ENCODE results near the gene KCNK17.

The KCNK17 gene

DNA sequence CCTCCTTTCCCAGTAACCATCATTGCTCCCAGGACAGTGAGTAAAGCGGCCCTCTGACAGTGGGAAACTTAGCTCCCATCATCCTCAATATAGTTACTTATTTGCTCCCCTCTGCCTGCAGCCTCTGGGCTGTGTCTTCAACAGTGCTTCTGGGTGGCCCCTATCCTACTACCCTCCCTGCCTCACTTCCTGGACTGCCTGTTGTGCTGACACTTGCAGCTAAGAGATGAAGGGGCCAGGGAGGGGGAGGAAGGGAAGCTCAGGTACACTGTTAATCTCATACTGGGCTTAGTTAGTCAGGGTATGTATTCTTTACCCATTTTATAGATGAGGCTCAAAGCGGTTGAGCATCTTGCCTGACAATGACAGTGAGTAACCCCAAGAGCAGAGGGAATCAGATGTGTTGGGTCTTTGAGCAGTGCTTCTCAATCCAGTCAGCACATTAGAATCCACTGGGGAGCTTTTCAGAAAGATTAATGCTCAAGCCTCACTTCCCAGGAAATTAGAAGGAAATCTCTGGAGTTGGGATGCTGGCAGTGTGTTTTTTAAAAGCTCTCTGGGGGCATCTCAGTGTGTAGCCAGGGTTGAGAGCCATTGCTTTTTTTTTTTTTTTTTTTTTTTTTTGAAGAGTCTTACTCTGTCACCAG lies 57.8 kb downstream of the KCNK17 start:
- Histone ChIP-seq H3K4me1 (ENCODE audit: control insufficient read depth in 1 of 2, insufficient read depth in 1 of 2, low read depth in 1 of 2, low read length in 1 of 2) (no peaks in the 10 kb centered on the region), H3K4me3 (ENCODE audit: low read depth in 1 of 2, low read length in 1 of 2) (no peak overlapping the region), H3K27me3 (no peaks in the 10 kb centered on the region), H3K36me3 (no peaks in the 10 kb centered on the region), H3K27ac (no peak overlapping the region), H3K9me3 (no peaks in the 10 kb centered on the region)
- TF ChIP-seq, protein P1, sequence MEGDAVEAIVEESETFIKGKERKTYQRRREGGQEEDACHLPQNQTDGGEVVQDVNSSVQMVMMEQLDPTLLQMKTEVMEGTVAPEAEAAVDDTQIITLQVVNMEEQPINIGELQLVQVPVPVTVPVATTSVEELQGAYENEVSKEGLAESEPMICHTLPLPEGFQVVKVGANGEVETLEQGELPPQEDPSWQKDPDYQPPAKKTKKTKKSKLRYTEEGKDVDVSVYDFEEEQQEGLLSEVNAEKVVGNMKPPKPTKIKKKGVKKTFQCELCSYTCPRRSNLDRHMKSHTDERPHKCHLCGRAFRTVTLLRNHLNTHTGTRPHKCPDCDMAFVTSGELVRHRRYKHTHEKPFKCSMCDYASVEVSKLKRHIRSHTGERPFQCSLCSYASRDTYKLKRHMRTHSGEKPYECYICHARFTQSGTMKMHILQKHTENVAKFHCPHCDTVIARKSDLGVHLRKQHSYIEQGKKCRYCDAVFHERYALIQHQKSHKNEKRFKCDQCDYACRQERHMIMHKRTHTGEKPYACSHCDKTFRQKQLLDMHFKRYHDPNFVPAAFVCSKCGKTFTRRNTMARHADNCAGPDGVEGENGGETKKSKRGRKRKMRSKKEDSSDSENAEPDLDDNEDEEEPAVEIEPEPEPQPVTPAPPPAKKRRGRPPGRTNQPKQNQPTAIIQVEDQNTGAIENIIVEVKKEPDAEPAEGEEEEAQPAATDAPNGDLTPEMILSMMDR (IDR thresholded peaks at IDR 0.05): no peak

DNA sequence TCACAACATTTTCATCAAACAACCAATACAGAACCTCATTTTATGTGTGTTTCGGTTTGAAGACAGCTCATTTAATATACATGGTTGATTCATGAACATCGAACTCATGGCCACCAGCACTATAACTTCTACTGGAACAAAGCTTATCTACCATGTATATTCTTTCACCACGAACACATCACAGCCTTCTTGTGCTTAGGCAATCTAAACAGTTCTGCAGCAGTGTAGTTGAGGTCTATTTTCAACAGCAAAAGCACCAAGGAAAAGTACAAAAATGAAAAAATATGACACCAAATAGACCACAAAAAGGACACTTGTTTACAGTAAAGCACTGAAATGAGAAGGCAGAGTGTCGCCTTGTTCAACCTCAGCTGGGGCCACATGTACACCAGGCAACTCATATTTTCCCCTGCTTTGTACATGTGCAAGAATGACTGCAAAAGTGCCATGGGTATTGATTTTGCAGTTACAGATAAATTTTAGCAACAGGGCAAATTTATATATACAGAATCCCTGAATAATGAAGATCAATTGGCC lies 59.2 kb downstream of the KCNK17 start:
- H3K4me3 ChIP-seq (ENCODE audit: low read depth in 1 of 2, low read length in 1 of 2): no peak overlapping the region
- TF ChIP-seq, protein P1 (IDR thresholded peaks at IDR 0.05): no peak
- no peaks in the 10 kb centered on the region for H3K27me3 ChIP-seq
- H3K4me1 ChIP-seq (ENCODE audit: control insufficient read depth in 1 of 2, insufficient read depth in 1 of 2, low read depth in 1 of 2, low read length in 1 of 2): no peaks in the 10 kb centered on the region
- H3K27ac ChIP-seq: no peak overlapping the region
- no peaks in the 10 kb centered on the region for H3K9me3 ChIP-seq
- no peaks in the 10 kb centered on the region for H3K36me3 ChIP-seq

DNA sequence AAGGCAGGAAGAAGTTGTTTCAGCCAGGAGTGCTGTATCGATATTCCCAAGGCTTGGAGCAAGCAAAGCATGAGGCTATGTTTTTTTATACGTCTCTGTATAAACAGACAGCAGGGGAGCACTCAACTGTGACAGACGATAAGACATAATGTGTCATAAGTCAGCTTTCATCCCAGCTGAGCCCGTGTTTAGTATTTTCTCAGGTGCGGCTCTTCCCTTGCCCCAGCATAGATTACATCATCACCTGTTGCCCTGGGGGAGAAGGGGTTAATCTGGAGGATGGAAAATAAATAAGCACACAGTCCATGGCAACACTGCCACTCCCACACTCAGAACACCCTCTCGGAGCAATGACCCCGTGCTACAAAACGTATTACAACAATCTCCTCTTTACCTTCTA lies 62.8 kb downstream of the KCNK17 start:
- Histone ChIP-seq H3K36me3 (no peaks in the 10 kb centered on the region), H3K4me3 (ENCODE audit: low read depth in 1 of 2, low read length in 1 of 2) (no peak overlapping the region), H3K9me3 (no peaks in the 10 kb centered on the region), H3K27ac (no peak overlapping the region), H3K27me3 (no peaks in the 10 kb centered on the region), H3K4me1 (ENCODE audit: control insufficient read depth in 1 of 2, insufficient read depth in 1 of 2, low read depth in 1 of 2, low read length in 1 of 2) (no peaks in the 10 kb centered on the region)
- TF ChIP-seq, protein P1 (IDR thresholded peaks at IDR 0.05): no peak

DNA sequence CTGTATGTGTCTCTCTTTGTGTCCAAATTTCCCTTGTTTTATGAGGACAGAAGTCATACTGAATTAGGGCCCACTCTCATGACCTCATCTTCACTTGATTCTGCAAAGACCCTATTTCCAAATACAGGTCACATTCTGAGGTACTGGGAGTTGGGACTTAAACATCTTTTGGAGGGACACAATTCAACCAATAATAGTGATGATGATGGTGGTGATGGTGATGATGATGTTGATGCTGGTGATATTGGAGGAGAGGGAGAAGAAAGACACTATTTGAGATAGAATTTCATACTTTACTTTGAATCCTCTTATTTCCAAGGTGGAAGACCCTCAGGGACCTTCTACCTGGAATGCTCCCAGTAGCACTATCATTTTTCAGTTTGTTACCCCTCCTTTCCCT lies 63.7 kb downstream of the KCNK17 start:
- Histone ChIP-seq H3K9me3 (no peaks in the 10 kb centered on the region), H3K4me3 (ENCODE audit: low read depth in 1 of 2, low read length in 1 of 2) (no peak overlapping the region), H3K27ac (no peak overlapping the region), H3K27me3 (no peaks in the 10 kb centered on the region), H3K36me3 (no peaks in the 10 kb centered on the region), H3K4me1 (ENCODE audit: control insufficient read depth in 1 of 2, insufficient read depth in 1 of 2, low read depth in 1 of 2, low read length in 1 of 2) (no peaks in the 10 kb centered on the region)
- TF ChIP-seq, protein P1 (IDR thresholded peaks at IDR 0.05): no peak

DNA sequence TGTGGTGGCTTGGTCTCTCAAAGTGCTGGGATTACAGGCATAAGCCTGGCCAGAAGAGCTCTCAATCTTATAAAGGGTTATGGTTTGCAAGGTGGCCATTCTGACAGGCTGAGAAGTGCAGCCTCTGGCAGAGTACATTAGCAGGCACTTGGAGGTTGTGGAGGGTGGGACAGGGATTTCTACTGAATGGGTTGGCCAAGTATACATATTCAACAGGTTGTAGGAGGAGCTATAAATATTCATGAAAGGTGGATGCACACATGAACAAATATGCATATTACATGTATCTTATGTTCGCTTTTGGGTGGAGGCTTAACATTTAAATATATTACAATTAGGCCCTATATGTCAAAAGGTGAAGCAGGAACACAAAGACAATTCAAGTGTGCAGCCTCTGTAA lies 64.9 kb downstream of the KCNK17 start:
- no peak overlapping the region for H3K27ac ChIP-seq
- no peaks in the 10 kb centered on the region for H3K4me1 ChIP-seq (ENCODE audit: control insufficient read depth in 1 of 2, insufficient read depth in 1 of 2, low read depth in 1 of 2, low read length in 1 of 2)
- no peaks in the 10 kb centered on the region for H3K9me3 ChIP-seq
- no peaks in the 10 kb centered on the region for H3K27me3 ChIP-seq
- TF ChIP-seq, protein P1 (IDR thresholded peaks at IDR 0.05): no peak
- H3K4me3 ChIP-seq (ENCODE audit: low read depth in 1 of 2, low read length in 1 of 2): no peak overlapping the region
- H3K36me3 ChIP-seq: no peaks in the 10 kb centered on the region
